Bronchial epithelial cell (primary cell): Measurements from ENCODE around the gene HNRNPA0. TPM values are rescaled to one million over a fixed set of nuclear protein-coding genes. Genes with fewer than 3 reads are reported as not detected.

ENCODE experiments used
- DNase-seq: peaks from one replicate; pipeline ENCODE4 v3.0.0-alpha.2; 2010; ENCODE audit warnings: low read depth
- FAIRE-seq: peaks from 2 replicates; lab custom pipeline; 2011; peaks lifted over from hg19 to GRCh38; lab: Jason Lieb, UNC
- H3K27me3 ChIP-seq: 2 replicates; pipeline ENCODE4 v1.5.1; 2011; ENCODE audit warnings: low read length; ENCODE audit not compliant: control insufficient read depth, insufficient read depth
- H3K36me3 ChIP-seq: 2 replicates; pipeline ENCODE4 v1.5.1; 2011; ENCODE audit warnings: low read length; ENCODE audit not compliant: control insufficient read depth, insufficient read depth
- H3K4me3 ChIP-seq: 2 replicates; pipeline ENCODE4 v1.5.1; 2011; ENCODE audit warnings: mild to moderate bottlenecking, low read depth, low read length, control low read depth
- CTCF ChIP-seq: IDR thresholded peaks from 2 replicates; pipeline ENCODE4 v1.5.1; 2011; ENCODE audit warnings: mild to moderate bottlenecking, moderate library complexity, low read length, control low read depth, inconsistent platforms; ENCODE audit not compliant: insufficient read depth, severe bottlenecking
- total RNA-seq: library from RNA; depleted of rRNA; stranded (reverse); fragments of >200 nt; gene quantifications from 2 replicates; pipeline ENCODE4 v1.2.1, GENCODE V29; 2014

HNRNPA0 gene
- total RNA-seq, 1 donor from 2014 or later = 22.1 TPM

DNA sequence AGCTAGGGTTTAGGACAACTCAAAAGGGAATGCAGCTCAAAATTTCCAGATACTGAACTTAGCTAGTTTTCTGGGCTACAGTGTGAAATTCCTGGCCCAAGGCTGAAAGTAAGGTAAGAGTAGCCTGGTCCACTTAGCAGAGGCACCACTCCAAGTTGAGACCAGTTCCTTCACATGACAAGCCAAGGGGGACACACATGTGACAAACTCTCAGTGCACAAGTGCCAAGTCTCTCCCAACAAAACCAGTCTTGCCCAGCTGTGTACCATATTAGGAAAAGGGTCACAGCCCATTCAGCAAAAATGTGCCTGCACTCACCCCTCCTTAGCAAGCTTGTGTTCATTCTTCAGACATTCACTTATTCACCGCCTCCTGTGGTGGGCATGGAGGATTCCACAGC, 46.1 kb downstream of the HNRNPA0 start:
- Histone ChIP-seq H3K36me3 (no peaks in the 10 kb centered on the region), H3K4me3 (no peak overlapping the region), H3K27me3 (no peaks in the 10 kb centered on the region)
- DNase-seq (no peak), FAIRE-seq (no peak)
- no peak for TF ChIP-seq CTCF

DNA sequence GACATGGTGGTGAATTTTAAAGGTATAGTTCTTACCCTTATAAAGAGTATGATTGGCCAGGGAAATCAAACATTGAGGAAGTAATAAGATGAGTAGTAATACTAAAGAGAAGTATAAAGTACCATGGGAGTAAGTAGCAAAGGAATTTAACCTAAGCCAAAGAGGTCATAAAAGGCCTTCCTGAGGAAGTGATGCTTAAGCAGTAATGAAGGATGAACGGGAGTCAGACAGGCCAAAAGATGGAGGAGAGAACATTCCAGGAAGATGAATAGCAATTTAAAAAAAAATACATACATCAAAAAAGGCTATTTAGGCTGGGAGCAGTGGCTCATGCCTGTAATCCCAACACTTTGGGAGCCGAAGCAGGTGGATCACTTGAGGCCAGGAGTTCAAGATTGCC, 47.3 kb downstream of the HNRNPA0 start:
- no peaks in the 10 kb centered on the region for H3K27me3 ChIP-seq
- DNase-seq (peak; percentile 35), FAIRE-seq (no peak)
- TF ChIP-seq CTCF = no peak
- no peak overlapping the region for H3K4me3 ChIP-seq
- no peaks in the 10 kb centered on the region for H3K36me3 ChIP-seq

GRCh38 chr5:137705106-137705505, 49.1 kb downstream of the HNRNPA0 start:
- DNase-seq (peak; percentile 6), FAIRE-seq (no peak)
- H3K27me3 ChIP-seq = no peaks in the 10 kb centered on the region
- no peak for TF ChIP-seq CTCF
- no peaks in the 10 kb centered on the region for H3K36me3 ChIP-seq
- H3K4me3 ChIP-seq = no peak overlapping the region

DNA sequence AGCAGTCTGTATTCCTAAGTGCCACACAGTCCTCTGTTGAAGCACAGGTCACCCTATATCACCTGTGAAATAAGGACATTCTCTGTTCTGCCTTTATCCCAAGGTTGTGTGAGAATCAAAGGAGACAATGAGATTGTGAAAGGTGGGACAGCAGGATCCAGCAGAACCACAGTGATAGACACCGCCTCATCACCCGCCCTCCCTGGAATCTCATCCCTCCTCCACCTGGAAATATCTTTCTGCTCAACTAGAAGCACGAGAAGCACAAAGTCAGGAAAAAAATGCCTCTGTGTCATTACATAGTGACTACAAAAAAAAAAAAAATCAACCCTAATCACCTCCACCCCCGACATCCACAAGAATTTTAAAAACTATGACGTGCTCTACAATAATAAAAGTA, 50.6 kb downstream of the HNRNPA0 start:
- no peaks in the 10 kb centered on the region for H3K27me3 ChIP-seq
- DNase-seq (no peak), FAIRE-seq (no peak)
- no peak for TF ChIP-seq CTCF
- H3K36me3 ChIP-seq = no peaks in the 10 kb centered on the region
- no peak overlapping the region for H3K4me3 ChIP-seq

GRCh38 chr5:137700282-137700680, 53.9 kb downstream of the HNRNPA0 start:
- no peak for FAIRE-seq
- no peaks in the 10 kb centered on the region for H3K36me3 ChIP-seq
- no peaks in the 10 kb centered on the region for H3K27me3 ChIP-seq
- no peak overlapping the region for H3K4me3 ChIP-seq
- no peak for TF ChIP-seq CTCF
- DNase-seq = no peak
